Central memory CD8-positive, alpha-beta T cell (primary cell): ENCODE results near the gene ELF4.
A peak's percentile ranks its signal among the peaks of the same experiment; 100 is the strongest.

Source experiments
- ATAC-seq: fragments of 150-1000 bp; cut with Tn5 transposase; replicated peaks from 2 replicates; pipeline ENCODE4 v1.10.0; 2022; ENCODE audit warnings: mild to moderate bottlenecking, moderate FRiP score, moderate number of reproducible peaks; ENCODE audit not compliant: poor library complexity, severe bottlenecking; ENCODE audit errors: extremely low read depth
- DNase-seq, 2 donors: peaks; one replicate each; pipeline ENCODE4 v3.0.0; 2021; ENCODE audit warnings: low spot score in 2 of 2
- H3K27ac Mint-ChIP-seq: one replicate; pipeline ENCODE4 v1.8.0; 2022; ENCODE audit warnings: low read depth, mild to moderate bottlenecking, moderate library complexity, mixed read lengths
- H3K27me3 Mint-ChIP-seq: one replicate; pipeline ENCODE4 v1.8.0; 2022; ENCODE audit warnings: mixed read lengths
- H3K36me3 Mint-ChIP-seq: one replicate; pipeline ENCODE4 v1.8.0; 2022; ENCODE audit warnings: mild to moderate bottlenecking, moderate library complexity, mixed read lengths; ENCODE audit not compliant: insufficient read depth
- H3K4me1 Mint-ChIP-seq: one replicate; pipeline ENCODE4 v1.8.0; 2022; ENCODE audit warnings: mixed read lengths
- H3K4me3 Mint-ChIP-seq: one replicate; pipeline ENCODE4 v1.8.0; 2022; ENCODE audit warnings: mild to moderate bottlenecking, moderate library complexity, mixed read lengths
- H3K9me3 Mint-ChIP-seq: one replicate; pipeline ENCODE4 v1.8.0; 2022; ENCODE audit warnings: mixed read lengths

ELF4 gene

DNA sequence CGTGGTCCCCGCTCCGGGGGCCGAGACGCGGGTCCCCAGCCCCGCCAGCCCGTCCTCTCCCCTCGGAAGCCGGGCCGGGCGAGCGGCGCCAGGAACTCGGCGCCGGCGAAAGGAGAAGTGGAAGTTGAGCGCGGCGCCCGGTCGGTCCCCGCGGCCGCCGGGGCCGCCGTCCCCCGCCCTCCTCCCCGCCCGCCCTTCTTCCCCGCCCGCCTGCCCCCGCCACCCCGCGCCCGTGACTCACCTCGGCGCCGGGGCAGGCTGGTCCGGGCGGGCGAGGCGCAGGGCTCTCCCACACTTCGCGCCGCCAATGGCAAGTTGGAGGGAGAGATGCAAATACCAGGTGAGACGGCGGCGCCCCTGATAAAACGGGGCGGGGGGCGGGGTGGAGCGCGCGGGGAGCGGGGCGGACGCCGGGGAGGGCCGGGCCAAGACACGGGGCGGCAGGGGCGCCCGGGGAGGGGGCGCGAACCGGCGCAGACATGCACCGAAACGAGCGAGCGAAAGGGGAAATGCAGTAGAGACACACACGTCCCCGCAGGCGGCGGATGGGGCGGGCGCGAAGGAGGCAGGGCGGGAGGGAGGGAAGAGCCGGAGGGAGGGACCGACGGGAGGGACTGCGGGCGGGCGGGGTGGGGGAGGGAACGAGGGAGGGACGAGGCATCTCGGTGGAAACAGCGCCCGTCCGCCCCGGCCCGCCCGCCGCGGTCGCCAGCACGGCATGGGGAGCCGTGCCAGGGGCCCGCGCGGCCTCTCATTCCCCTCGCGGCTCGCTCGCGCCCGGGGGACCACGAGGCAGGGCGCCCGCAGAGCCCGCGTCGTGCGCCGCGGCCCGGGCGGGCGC lies at the start of gene ELF4:
Gene ELF4, minus strand, starts transcription at position 119 of the 841 bp plus-strand sequence. CDS start 29,167 bp downstream, outside the sequence.
- peak in 1 of 2 donors; percentile 14 for DNase-seq
- Mint-ChIP-seq H3K4me1 (peaks cover 20% of the 10 kb centered on the region), H3K27ac (peak within 1 kb of the TSS; percentile 71)

DNA sequence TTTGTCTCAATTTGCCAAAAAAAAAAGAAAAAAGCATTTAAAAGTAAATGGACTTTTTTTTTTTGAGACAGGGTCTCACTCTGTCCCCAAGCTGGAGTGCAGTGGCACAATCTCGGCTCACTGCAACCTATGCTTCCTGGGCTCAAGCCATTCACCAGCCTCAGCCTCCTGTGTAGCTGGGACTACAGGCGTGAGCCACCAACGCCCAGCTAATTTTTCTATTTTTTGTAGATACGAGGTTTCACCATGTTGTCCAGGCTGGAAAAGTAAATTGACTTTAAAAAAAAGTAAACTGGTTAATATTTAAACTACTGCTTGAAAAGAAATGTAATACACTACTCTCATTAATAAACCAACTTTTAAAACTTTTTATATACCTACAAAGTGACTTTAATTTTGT lies 49.5 kb upstream of the ELF4 start:
- Mint-ChIP-seq H3K27me3 (no peaks in the 10 kb centered on the region), H3K4me1 (peaks cover 14% of the 10 kb centered on the region), H3K36me3 (peaks cover 3% of the 10 kb centered on the region), H3K9me3 (no peaks in the 10 kb centered on the region), H3K27ac (no peak overlapping the region), H3K4me3 (no peak overlapping the region)
- ATAC-seq, result no peak
- no peak for DNase-seq

More for the DNA sequence above, at the start of gene ELF4:
- Mint-ChIP-seq H3K27me3 (no peaks in the 10 kb centered on the region), H3K36me3 (peaks cover 9% of the 10 kb centered on the region), H3K9me3 (no peaks in the 10 kb centered on the region), H3K4me3 (peak within 1 kb of the TSS; percentile 89)
- peak; percentile 75 for ATAC-seq

DNA sequence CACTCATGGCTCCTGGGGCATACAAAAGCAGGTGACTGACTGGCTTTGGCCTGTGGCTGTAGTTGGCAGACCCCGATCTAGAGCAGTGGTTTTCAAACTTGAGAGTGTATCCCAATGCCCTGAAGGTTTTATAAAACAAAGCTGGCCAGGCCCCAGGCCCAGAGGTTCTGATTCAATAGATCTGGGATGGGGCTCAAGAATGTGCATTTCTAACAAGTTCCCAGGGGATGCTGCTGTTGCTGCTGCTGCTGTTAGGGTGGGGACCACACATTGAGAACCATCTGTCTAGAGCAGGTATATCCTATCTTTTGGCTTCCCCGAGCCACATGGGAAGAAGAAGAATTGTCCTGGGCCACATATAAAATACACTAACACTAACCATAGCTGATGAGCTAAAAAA lies 48.0 kb upstream of the ELF4 start:
- Mint-ChIP-seq H3K4me1 (peaks cover 13% of the 10 kb centered on the region), H3K4me3 (no peak overlapping the region), H3K27me3 (no peaks in the 10 kb centered on the region), H3K9me3 (no peaks in the 10 kb centered on the region), H3K27ac (no peak overlapping the region), H3K36me3 (peaks cover 3% of the 10 kb centered on the region)
- DNase-seq (no peak), ATAC-seq (no peak)

DNA sequence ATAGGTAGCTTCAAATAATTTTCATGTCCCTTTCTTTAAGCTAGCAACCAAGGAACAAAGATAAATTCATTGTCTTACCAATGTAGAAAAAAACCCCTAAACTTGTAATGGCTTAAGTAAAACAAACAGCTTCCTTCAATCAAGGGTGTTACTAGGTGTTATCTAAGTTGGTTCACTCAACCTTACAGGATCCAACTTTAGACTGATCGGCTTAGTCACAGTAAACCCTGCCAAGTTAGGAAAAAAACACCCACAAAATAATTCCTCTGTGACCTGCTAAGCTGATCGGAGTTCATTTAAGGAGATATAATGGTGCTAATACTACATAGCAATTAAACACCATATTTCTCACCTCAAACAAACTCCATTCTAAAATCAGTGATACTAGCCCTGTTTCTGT lies 45.3 kb upstream of the ELF4 start:
- DNase-seq, result no peak
- no peak overlapping the region for H3K27ac Mint-ChIP-seq
- no peak overlapping the region for H3K4me3 Mint-ChIP-seq

DNA sequence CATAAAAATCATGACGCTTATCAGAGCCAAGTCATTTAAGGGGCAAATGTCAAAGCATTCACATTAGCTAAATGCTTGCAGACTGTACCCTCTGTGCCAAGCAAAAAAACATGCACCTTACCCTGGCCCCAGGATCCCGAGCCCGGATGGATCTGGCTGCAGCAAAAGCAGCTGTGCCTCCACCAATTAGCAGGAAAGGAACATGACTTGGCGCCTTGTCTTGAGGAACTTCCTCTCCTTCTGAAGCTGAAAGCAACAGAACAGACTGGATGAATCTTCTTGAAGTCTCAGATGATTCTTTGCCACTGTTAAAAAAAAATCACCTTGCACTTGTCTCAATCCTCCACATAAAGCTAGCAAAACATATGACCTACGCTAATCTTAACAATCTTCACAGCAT lies 37.3 kb upstream of the ELF4 start:
- Mint-ChIP-seq H3K9me3 (no peaks in the 10 kb centered on the region), H3K27ac (no peak overlapping the region), H3K4me3 (no peak overlapping the region), H3K4me1 (peaks cover 6% of the 10 kb centered on the region), H3K36me3 (peaks cover 40% of the 10 kb centered on the region), H3K27me3 (no peaks in the 10 kb centered on the region)
- ATAC-seq, result no peak
- DNase-seq, result no peak

More for the DNA sequence above, 45.3 kb upstream of the ELF4 start:
- ATAC-seq, result no peak
- Mint-ChIP-seq H3K36me3 (peaks cover 9% of the 10 kb centered on the region), H3K4me1 (peaks cover 5% of the 10 kb centered on the region), H3K27me3 (no peaks in the 10 kb centered on the region), H3K9me3 (no peaks in the 10 kb centered on the region)

DNA sequence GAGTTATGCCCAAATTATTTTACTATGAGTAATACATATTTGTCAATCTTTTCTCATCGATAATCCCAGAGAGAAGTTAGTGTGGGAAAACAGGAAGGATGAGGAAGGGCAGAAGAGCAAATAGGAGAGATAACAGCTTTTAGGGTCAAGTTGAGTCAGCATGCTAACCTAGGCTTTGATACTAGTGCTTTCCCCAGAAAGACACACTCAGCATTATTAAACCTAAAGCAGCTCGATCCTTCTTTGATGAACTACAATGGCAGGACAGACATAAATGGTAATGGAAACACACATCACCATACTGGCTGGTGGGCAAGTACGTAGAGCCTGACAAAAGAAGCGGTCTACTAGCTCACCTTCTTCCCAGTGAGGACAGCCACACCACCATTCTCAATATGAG lies 34.8 kb upstream of the ELF4 start:
- Mint-ChIP-seq H3K4me3 (no peak overlapping the region), H3K27me3 (no peaks in the 10 kb centered on the region), H3K4me1 (peaks cover 6% of the 10 kb centered on the region), H3K9me3 (no peaks in the 10 kb centered on the region), H3K27ac (no peak overlapping the region), H3K36me3 (peaks cover 37% of the 10 kb centered on the region)
- ATAC-seq (no peak), DNase-seq (no peak)

DNA sequence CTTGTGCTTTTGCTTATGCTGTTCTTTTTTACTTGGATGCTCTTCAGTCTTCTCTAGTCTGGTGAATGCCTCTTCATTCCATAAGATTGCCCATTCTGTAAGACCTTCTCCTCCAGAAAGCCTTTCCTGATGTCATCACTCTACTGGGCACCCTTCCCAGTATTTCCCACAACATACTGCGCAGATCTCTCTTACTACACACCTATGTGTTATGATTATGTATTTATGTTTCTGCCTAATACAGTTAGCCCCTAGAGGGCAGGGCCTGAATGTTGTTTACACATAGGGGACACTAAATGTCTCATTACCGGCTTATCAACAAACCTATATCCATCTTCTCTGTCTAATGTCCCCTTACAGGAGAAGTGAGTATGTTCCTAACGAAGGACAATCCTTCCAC lies 34.2 kb upstream of the ELF4 start:
- DNase-seq, result no peak
- no peaks in the 10 kb centered on the region for H3K9me3 Mint-ChIP-seq
- H3K4me3 Mint-ChIP-seq, result no peak overlapping the region
- H3K27me3 Mint-ChIP-seq, result no peaks in the 10 kb centered on the region
- H3K27ac Mint-ChIP-seq, result no peak overlapping the region
- H3K4me1 Mint-ChIP-seq, result peaks cover 6% of the 10 kb centered on the region
- peaks cover 41% of the 10 kb centered on the region for H3K36me3 Mint-ChIP-seq
- no peak for ATAC-seq

DNA sequence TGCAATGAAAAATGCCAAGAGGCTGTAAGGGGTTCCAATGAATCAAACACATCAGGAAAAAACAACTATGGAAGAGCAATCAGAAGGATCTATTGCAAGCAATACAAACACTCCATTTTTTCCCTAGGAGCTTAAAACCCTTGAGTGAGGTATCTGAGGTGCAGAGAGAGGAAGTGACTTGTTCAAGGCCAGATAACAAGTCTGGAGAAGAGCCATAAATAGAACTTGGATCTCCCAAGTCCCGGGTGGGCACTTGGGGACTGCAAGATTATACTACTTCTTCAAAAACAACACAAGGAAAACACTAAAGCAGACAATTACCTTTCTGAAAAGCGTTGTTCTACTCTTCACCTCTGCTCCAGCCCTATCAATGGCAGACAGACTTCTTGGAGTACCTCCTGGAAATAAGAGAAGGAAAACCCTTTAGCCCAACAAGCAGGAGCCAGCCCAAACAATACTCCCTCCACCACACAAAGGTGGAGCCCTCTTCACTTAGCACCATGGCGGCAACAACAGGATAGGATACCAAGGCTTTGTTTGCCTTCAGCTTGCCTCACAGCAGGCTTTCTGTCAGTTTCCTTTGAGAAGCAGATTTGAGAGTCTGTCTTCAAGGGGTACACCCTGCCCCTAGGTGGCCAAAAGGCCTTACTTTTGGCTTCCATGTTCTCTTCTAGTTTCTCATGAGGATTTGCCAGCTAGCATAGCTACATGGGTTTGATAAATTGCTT lies 29.3 kb upstream of the ELF4 start:
- DNase-seq (no peak), ATAC-seq (no peak)
- peaks cover 28% of the 10 kb centered on the region for H3K36me3 Mint-ChIP-seq
- H3K27me3 Mint-ChIP-seq, result no peaks in the 10 kb centered on the region
- H3K4me3 Mint-ChIP-seq, result no peak overlapping the region
- H3K9me3 Mint-ChIP-seq, result no peaks in the 10 kb centered on the region
- H3K27ac Mint-ChIP-seq, result no peak overlapping the region
- peaks cover 6% of the 10 kb centered on the region for H3K4me1 Mint-ChIP-seq

DNA sequence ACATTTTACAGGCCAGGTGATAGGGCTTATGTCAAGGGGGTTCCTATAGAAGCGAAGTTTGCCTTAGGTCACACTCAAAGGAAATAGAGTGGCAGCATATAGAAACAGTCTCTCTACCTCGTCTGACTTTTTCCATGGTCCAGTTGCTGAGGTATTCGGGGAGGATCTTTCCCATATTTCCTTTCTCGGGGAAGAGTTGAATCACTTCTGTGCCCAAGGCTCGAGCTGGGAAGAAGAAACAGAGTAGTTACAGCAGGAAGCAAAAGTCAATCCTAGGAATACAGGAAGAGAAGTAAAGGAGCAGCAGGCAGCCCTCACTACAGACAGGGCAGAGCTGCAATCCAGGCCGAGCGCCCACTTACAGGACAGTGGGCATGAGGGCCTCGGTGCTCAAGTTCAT lies 26.7 kb upstream of the ELF4 start:
- peaks cover 31% of the 10 kb centered on the region for H3K36me3 Mint-ChIP-seq
- H3K27me3 Mint-ChIP-seq, result no peaks in the 10 kb centered on the region
- no peak for DNase-seq
- no peaks in the 10 kb centered on the region for H3K9me3 Mint-ChIP-seq
- no peak for ATAC-seq
- H3K4me3 Mint-ChIP-seq, result no peak overlapping the region
- no peaks in the 10 kb centered on the region for H3K4me1 Mint-ChIP-seq
- no peak overlapping the region for H3K27ac Mint-ChIP-seq

DNA sequence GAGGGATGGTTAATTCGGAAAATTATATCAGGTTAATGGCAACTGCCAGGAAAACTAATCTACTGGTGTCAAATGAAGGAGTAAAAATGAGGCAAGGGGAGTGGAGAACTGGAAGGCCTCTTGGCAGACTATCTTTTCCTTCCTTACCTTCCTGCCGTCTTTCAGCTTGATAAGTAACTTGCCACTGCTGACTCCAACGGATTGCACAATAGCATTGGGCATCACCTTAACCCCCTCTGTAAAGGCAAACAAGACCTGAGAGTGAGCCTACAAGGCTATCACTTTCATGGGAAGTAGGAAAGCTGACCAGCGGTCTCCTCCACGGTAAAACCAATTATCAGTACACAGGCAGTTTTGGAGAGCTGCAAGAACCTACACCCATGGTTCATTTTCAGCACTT lies 26.2 kb upstream of the ELF4 start:
- H3K27ac Mint-ChIP-seq, result no peak overlapping the region
- no peaks in the 10 kb centered on the region for H3K4me1 Mint-ChIP-seq
- H3K9me3 Mint-ChIP-seq, result no peaks in the 10 kb centered on the region
- DNase-seq (no peak), ATAC-seq (no peak)
- peaks cover 35% of the 10 kb centered on the region for H3K36me3 Mint-ChIP-seq
- H3K4me3 Mint-ChIP-seq, result no peak overlapping the region
- no peaks in the 10 kb centered on the region for H3K27me3 Mint-ChIP-seq

DNA sequence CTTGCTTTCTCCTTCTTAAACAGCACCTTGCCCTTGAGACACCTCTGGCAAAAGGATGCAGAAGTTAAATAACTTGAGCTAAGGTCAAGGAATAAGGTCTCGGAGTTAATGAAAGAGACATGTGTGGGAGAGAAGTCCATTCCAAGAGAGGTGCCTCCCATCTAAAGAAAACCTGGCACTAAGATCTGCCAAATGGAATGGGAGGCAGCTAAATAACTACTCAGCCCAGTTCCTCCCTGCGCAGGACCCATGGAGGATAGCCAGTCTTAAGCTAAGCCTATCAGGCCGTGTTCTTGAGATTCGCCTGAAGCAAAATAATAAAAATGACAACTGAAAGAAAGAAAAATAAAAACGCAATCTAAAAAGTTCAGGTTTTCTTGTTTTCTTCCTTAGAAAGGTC lies 20.7 kb upstream of the ELF4 start:
- ATAC-seq (no peak), DNase-seq (no peak)
- no peak overlapping the region for H3K27ac Mint-ChIP-seq
- H3K27me3 Mint-ChIP-seq, result no peaks in the 10 kb centered on the region
- H3K9me3 Mint-ChIP-seq, result no peaks in the 10 kb centered on the region
- H3K4me1 Mint-ChIP-seq, result no peaks in the 10 kb centered on the region
- H3K36me3 Mint-ChIP-seq, result peaks cover 32% of the 10 kb centered on the region
- H3K4me3 Mint-ChIP-seq, result no peak overlapping the region

DNA sequence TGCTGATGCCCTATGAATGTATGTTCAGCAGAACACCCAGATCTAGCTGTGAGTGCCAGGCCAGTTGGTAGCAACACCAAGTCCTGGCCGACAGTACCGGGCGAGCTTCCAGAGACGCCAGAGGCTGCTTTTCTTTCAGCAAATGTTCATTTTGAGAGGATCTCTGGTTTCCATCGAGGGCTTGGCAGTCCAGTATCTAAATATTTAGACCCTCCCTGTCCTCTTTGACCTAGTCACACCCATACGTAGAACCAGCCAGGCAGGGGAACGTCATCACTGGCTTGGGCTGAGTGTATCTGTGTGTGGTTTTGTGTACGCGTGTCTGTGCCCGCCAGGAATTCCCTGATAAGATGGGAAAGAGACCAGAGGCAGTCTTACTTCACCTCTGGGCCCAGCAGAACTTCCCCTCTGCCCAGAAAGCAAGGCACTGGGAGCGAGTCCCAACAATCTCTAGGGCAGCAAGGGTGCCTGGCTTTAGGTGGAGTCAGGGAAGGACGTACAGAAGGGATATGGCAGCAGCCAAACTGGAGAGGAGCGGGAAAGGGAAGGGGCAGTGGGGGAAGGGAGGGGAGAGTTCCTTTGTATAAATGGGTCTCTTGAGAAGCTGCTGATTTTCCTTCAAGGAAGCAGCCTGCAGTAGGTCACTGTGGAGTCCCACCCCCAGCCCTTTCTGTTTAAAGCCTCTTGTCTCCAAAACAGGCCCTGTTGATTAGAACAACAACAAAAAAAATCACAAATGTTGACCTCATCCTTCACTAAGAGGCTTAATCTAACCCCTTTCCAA lies 15.0 kb upstream of the ELF4 start:
- H3K4me1 Mint-ChIP-seq, result no peaks in the 10 kb centered on the region

More for the DNA sequence above, 15.0 kb upstream of the ELF4 start:
- peaks cover 20% of the 10 kb centered on the region for H3K36me3 Mint-ChIP-seq
- H3K27ac Mint-ChIP-seq, result no peak overlapping the region
- H3K9me3 Mint-ChIP-seq, result no peaks in the 10 kb centered on the region
- no peak overlapping the region for H3K4me3 Mint-ChIP-seq
- DNase-seq, result no peak
- no peaks in the 10 kb centered on the region for H3K27me3 Mint-ChIP-seq
- ATAC-seq, result no peak
